Neural progenitor cell (in vitro differentiated cells): ENCODE results near the gene OR4F15.

Experiments
- CTCF ChIP-seq: fragments of 200-600 bp; sonication (generic); IDR thresholded peaks from 2 replicates; pipeline ENCODE4 v1.5.1; 2017; ENCODE audit warnings: antibody characterized with exemption, mild to moderate bottlenecking
- EZH2 ChIP-seq: fragments of 200-600 bp; sonication (generic); IDR thresholded peaks from 2 replicates; pipeline ENCODE4 v1.6.1; 2017; ENCODE audit warnings: antibody characterized with exemption, mild to moderate bottlenecking, moderate library complexity
- EZH2phosphoT487 ChIP-seq: fragments of 200-600 bp; sonication (generic); IDR thresholded peaks from 2 replicates; pipeline ENCODE4 v1.6.1; 2017; ENCODE audit warnings: antibody characterized with exemption

GRCh38 chr15:101805605-101806345 lies 6.2 kb upstream of the OR4F15 start:
- TF ChIP-seq CTCF = no peak
- no peak for TF ChIP-seq EZH2
- no peak for TF ChIP-seq EZH2phosphoT487
